ENCODE data around the gene ABR.

DNA sequence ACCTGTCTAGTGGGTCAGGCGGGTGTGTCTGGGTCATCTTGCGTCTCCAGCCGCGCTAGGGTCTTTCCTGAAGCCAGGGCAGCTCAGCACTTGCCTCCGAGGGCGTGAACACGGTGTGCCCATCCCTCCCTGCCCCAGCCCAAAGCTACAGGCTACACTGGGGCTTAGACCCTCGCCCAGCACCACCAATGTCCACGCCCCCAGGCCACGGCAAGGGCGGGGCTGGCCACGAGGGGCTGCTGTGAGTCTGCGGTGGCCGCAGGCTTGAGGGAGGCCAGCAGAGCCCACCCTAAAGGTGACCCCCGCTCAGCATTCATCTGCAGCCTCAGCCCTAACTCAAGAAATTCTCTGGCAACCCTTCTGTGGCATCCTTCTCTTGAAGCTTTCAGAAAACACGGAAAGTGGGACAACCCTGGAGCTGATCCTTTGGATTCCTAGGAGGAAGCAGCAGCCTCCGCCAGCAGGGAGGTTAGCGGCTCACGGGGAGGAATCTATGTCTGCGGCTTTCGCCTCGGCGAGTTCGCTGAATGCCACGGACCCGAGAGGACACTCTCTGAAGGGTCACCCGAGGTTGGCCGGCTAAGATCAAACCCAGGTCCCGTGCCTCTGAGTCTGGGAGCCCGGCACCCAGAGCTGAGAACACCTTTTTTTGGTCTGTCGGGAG, 141.2 kb downstream of the ABR start:
- TF ChIP-seq, protein P1, sequence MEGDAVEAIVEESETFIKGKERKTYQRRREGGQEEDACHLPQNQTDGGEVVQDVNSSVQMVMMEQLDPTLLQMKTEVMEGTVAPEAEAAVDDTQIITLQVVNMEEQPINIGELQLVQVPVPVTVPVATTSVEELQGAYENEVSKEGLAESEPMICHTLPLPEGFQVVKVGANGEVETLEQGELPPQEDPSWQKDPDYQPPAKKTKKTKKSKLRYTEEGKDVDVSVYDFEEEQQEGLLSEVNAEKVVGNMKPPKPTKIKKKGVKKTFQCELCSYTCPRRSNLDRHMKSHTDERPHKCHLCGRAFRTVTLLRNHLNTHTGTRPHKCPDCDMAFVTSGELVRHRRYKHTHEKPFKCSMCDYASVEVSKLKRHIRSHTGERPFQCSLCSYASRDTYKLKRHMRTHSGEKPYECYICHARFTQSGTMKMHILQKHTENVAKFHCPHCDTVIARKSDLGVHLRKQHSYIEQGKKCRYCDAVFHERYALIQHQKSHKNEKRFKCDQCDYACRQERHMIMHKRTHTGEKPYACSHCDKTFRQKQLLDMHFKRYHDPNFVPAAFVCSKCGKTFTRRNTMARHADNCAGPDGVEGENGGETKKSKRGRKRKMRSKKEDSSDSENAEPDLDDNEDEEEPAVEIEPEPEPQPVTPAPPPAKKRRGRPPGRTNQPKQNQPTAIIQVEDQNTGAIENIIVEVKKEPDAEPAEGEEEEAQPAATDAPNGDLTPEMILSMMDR (IDR thresholded peaks at IDR 0.05; ENCODE audit: low read length), result no peak
- no peak for TF ChIP-seq EZH2 (optimal IDR thresholded peaks at IDR 0.05; ENCODE audit: low read depth, low read length)

Data from MM.1S (cell line).